Uterus (tissue), 2 donors: ENCODE measurements around the gene COL8A1.

Experiments used
- POLR2A ChIP-seq, 2 donors: fragments of 450-650 bp; IDR thresholded peaks; one replicate each; pipeline ENCODE4 v1.6.1; 2016; ENCODE audit warnings: antibody characterized with exemption in 2 of 2, mild to moderate bottlenecking in 1 of 2, moderate library complexity in 1 of 2
- TF ChIP-seq, protein P1 (sequence below), 4 experiments: fragments of 200-600 bp in 2 of 4; fragments of 450-650 bp in 2 of 4; sonication (generic) in 2 of 4; IDR thresholded peaks; one replicate each; pipeline ENCODE4 v1.5.1; 2016 to 2019; ENCODE audit warnings: antibody characterized with exemption in 4 of 4, mild to moderate bottlenecking in 2 of 4, moderate library complexity in 1 of 4

DNA sequence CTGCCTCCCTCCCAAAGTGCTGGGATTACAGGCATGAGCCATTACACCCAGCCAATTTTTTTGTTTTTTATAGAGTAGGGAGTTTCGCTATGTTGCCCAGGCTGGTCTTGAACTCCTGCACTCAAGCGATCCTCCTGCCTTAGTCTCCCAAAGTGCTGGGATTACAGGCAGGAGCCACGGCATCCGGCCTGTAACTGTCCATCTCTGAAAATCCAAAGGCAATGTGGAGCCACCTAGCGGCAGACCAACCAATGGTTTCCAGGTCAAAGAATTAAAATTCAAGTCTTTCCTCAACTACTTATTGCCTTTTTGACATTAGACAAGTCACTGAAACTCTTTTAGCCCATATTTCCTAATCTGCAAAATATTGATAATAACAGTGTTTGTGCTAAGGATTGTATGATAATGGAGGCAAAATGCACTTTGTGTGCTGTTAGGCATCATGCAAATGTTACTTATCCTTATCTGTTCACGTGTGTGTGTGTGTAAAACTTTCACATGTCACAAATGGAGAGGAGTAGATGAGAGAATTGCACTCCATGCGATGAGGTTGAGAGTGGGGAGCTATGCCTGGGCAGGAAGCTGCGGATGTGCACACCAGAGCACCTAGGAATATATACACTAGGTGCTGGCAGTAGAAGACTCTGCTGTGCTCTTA is 48.7 kb downstream of the COL8A1 start:
- TF ChIP-seq, protein P1, sequence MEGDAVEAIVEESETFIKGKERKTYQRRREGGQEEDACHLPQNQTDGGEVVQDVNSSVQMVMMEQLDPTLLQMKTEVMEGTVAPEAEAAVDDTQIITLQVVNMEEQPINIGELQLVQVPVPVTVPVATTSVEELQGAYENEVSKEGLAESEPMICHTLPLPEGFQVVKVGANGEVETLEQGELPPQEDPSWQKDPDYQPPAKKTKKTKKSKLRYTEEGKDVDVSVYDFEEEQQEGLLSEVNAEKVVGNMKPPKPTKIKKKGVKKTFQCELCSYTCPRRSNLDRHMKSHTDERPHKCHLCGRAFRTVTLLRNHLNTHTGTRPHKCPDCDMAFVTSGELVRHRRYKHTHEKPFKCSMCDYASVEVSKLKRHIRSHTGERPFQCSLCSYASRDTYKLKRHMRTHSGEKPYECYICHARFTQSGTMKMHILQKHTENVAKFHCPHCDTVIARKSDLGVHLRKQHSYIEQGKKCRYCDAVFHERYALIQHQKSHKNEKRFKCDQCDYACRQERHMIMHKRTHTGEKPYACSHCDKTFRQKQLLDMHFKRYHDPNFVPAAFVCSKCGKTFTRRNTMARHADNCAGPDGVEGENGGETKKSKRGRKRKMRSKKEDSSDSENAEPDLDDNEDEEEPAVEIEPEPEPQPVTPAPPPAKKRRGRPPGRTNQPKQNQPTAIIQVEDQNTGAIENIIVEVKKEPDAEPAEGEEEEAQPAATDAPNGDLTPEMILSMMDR (IDR thresholded peaks at IDR 0.05): peak; percentile 61 to 70 (median 66)
- no peak for TF ChIP-seq POLR2A (IDR thresholded peaks at IDR 0.05)
